Hepatic stellate cell (primary cell): ENCODE data around the gene TOP2A.

Source experiments
- DNase-seq: peaks from one replicate; pipeline ENCODE4 v3.0.0; 2011; ENCODE audit warnings: low spot score

Gene TOP2A

GRCh38 chr17:40356990-40357881 lies 60.5 kb downstream of the TOP2A start:
- no peak for DNase-seq

DNA sequence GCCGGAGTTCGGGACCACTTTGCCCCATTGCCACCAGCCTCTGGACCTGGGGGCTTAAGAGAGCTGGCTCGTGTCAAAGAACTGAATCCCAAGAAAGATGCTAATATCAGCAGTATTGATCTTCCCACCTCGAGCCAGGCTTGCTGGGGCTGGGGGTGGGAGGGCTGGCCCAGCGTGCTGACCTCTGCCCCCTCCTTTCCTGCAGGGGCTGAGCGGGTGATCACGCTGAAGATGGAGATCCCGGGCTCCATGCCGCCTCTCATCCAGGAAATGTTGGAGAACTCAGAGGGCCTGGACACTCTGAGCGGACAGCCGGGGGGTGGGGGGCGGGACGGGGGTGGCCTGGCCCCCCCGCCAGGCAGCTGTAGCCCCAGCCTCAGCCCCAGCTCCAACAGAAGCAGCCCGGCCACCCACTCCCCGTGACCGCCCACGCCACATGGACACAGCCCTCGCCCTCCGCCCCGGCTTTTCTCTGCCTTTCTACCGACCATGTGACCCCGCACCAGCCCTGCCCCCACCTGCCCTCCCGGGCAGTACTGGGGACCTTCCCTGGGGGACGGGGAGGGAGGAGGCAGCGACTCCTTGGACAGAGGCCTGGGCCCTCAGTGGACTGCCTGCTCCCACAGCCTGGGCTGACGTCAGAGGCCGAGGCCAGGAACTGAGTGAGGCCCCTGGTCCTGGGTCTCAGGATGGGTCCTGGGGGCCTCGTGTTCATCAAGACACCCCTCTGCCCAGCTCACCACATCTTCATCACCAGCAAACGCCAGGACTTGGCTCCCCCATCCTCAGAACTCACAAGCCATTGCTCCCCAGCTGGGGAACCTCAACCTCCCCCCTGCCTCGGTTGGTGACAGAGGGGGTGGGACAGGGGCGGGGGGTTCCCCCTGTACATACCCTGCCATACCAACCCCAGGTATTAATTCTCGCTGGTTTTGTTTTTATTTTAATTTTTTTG lies 61.6 kb downstream of the TOP2A start:
- no peak for DNase-seq

- peak; percentile 92 for DNase-seq
These were observed 62.4 kb downstream of the TOP2A start for GRCh38 chr17:40355123-40355803.

- no peak for DNase-seq
These were observed 63.2 kb downstream of the TOP2A start for GRCh38 chr17:40354221-40355122.

- no peak for DNase-seq
These were observed 64.8 kb downstream of the TOP2A start for GRCh38 chr17:40352779-40353394.

GRCh38 chr17:40352237-40352778 lies 65.4 kb downstream of the TOP2A start:
- DNase-seq = no peak

DNA sequence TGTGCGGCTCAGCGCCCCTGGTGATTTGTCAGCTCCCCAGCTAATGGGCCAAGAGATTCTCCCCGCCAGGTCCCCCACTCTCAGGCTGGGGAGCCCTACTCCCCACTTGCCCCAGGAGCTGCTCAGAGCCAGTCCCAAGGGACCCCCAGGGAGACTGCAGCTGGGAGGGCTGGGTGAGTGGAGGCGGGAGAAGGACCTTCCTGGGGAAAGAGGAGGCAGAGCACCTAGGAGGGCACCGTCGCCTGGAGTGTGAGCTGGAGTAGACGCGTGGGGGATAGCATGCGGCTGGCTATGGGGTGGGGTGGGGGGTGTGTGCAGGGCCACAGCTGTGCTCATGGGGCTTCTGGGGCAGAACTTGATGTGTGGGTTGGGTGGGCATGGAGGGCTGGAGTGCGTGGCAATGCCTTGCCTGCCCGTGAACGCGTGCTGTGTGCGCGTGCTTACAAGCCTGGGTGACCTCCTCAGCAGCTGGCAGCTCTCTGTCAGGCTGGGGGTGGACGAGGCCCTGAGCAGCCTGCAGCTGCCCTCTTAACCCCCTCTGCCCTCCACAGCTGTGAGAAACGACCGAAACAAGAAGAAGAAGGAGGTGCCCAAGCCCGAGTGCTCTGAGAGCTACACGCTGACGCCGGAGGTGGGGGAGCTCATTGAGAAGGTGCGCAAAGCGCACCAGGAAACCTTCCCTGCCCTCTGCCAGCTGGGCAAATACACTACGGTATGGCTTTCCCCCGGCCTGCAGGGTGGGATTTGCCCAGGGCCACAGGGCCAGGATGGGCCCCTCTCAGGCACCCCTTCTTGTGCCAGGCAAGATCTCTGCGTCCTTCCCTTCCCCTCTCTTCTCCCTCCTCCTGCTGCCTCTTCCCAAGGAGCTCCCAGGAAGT lies 66.1 kb downstream of the TOP2A start:
- no peak for DNase-seq

- no peak for DNase-seq
These were observed 66.9 kb downstream of the TOP2A start for GRCh38 chr17:40350689-40351358.

DNA sequence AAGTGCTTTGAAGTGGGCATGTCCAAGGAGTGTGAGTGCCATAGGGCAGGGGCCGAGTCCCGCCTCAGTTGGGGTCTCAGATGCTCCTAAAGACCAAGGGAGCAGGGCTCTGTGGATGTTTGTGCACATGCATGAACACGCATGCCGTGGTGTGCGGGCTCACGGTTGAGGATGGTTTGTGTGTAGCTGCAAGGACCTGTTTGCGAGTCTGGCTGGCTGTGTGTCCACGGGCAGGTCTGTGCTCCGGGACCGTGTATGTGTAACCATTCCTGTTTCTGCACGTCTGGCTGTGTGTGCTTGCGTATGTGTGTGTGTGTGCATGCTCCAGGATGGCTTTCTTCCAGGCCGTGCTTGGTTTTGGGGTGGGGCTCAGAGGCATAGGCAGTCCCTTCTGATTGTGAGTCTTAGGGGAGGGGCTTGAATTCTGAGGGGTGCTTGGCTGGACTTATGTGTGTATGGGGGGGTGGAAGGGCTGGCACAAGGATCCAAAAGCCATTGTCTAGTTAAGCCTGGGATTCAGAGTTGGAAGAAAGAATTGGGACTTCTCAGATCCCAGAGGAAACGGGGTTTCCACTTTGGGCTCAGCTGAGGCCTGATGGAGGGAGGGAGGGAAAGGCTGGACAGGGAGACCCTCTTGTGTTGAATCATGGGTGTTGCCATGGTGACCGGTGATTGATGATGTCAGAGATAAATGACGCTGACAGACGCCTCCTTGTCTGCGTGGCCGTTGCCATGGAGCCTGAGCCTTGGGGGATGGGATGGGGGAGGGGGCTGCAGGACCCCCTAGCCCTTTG lies 67.6 kb downstream of the TOP2A start:
- no peak for DNase-seq

- DNase-seq = no peak
These were observed 68.2 kb downstream of the TOP2A start for GRCh38 chr17:40349477-40349894.

DNA sequence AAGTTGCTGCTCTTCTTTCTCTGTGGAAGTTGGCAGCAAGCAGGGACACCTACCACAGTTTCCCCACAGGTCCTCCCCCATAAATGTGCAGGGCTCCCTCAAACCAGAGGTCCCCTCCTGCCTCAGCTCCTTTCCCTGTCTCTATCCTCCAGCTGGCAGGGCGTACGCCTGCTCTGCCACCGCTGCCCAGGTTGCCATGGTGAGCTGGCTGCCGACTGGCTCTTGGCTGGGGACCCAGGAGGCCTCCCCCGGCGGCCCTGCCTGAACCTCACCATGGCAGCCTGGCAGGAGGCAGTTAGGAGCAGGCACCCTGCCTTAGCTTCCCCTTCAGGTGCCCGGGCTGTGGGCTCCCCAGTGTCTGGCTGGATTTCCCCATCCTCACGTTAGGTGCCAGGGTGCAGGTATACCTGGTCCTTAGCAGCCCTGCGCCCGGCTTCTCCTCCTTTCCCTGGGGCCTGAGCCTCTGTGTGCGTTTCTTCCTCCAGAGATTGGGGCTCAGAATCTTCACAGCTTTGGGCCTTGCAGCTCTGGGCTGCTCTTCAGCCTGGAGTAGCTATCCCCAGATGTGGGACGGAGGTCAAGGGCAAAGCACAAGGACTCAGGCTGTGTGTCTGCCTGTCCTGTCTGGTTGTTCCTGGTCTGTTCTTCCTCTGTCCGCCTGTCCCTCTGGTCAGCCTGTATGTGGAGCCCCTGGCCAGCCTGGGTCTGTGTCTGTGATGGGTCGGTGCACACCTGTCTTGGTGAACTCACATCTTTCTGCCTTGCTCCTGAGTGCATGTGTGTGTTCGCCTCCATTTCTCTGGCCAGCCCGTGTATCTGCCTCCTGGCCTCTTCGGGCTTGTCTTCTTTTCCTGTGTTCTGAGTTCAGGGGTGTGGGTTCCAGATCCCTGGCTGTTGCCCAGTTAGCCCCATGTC lies 68.9 kb downstream of the TOP2A start:
- DNase-seq = no peak

GRCh38 chr17:40348136-40348504 lies 69.6 kb downstream of the TOP2A start:
- no peak for DNase-seq

DNA sequence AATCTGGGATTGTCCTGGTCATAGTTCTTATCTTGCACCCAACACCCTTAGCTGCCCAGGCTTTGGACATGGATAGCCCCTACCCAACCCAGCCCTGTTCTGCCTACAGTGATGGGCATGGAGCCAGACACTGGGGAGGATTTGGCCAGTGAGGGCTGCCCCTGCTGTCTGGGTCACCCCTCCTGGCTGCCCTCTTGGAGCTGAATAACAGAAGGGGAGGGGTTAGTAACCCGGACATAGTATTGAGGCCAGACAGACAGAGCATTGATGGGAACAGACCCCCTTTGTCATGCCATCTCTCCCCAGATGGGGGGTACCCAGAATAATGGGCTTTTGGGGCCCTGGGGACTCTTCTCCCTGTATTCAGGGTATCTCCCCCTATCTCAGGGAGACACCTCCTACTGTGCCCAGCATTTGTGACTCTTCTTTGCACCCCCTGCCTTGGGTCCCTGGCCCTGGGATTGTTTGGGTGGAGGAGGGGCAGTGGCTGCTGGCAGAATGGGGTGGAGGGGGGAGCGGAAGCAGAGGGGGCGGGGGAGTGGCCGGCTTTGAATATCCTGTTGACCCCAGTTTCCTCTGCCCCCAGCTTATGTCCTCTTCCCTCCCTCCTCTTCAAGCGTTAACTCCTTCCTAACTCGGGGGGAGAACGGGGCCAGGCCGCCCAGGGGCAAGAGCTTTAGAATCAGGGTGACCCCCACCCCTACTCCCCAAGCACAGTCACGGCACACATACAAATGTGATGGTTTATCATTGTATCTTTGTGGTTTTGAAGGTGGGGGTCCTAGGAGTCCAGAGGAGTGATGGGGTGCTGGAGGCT lies 70.2 kb downstream of the TOP2A start:
- DNase-seq = no peak

DNA sequence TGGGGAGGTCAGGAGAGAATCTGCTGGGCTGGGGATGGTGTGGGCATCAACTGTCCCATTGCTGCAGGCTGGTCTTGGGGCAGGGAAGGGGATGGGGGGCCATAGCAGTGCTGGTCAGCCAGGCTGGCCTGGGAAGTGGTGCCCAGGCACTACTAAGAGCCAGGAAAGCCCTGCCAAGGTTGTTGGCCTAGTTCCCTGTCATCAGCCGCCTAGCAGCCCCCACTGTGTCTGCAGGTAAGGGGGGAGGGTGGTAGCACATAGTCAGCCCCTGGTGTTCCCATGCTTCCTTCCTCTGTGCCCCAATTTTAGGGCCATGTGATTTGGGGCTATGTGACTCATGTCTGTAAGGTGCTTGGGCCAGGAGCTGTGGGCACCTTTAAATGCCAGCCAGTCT lies 70.9 kb downstream of the TOP2A start:
- no peak for DNase-seq

GRCh38 chr17:40345994-40346764 lies 71.5 kb downstream of the TOP2A start:
- DNase-seq = no peak
